ENCODE measurements around the gene SIRPA.

The SIRPA gene

DNA sequence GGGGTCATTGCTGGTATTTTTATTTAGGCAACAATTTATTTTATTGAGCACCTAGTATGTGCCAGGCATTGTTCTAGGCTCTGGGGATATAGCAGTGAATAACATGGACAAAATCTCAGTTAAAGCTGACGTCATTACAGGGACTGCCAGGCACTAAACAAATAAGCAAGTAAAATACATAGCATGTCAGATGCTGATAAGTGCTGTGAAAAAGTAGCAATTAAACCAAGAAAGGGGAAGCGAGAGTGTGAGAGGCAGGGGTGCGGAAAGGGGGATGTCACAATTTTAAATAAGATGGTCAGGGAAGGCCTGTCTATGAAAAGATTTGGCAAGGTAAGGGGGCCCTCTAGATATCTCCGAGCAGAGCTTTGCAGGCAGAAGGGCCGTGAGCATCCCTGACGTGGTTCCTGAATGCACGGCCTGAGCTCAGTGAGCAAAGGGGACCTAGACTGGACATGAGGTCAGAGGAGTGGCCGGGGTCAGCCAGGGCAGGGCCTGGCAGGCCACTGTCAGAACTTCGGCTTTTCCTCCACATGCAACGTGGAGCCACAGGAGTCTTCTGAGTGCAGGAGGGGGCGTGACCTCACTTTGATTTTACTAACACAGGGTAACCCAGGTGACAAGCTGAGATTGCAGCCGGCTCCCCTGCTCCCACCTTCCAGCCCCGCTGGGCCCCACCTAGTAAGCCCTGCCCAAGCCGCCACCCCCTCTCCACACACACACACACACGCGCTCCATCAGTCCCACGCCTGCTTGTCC lies 24.2 kb upstream of the SIRPA start:
- peak; percentile 85 for DNase-seq

GRCh38 chr20:1871807-1872458 lies 23.3 kb upstream of the SIRPA start:
- DNase-seq: no peak

DNA sequence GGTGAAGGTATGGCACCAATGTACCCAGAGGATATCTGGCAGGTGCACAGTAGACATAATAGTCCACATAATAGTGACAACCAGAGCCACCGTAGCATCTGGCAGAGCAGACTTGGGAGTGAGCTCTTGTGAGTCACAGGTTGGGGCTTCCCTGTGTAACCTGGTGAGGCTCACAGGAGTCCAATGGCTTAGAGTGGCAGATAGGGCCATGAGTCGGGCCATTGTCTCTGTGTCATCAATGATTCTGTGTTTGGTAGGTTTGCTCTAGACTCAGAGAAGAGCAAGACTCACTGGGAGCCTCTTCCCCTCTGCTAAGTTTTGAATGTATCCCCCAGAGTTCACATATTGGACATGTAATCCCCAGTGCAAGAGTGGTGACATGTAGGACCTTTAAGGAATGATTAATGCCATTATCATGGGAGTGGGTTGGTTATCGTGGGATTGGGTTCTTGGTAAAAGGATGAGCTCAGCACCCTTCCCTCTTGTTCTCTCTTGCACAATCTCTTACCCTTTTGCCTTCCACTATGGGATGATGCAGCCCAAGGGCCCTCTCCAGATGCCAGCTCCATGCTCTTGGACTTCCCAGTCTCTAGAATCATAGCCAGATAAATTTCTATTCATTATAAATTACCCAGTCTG lies 22.6 kb upstream of the SIRPA start:
- no peak for DNase-seq

- no peak for DNase-seq
These were observed 20.6 kb upstream of the SIRPA start for GRCh38 chr20:1874450-1875182.

GRCh38 chr20:1875183-1875554 lies 20.0 kb upstream of the SIRPA start:
- no peak for DNase-seq

DNA sequence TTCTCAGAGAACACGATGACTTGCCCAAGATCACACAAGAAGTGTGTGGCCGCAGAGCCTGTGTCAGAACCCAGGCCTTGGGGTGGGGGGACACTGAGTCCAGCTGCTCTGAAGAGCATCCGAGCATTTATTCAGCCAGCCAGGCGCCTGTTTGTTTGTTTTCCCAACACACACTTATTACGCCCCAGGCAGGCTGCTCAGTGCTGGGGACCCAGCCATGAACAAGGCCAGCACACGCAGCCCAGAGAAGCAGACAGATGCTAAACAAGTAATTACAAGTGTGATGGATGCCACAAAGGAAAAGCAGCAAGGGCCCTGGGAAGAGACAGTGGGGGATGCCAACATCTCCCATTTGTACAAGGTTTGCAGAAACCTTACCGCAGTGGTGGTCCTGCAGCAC lies 19.4 kb upstream of the SIRPA start:
- no peak for DNase-seq

DNA sequence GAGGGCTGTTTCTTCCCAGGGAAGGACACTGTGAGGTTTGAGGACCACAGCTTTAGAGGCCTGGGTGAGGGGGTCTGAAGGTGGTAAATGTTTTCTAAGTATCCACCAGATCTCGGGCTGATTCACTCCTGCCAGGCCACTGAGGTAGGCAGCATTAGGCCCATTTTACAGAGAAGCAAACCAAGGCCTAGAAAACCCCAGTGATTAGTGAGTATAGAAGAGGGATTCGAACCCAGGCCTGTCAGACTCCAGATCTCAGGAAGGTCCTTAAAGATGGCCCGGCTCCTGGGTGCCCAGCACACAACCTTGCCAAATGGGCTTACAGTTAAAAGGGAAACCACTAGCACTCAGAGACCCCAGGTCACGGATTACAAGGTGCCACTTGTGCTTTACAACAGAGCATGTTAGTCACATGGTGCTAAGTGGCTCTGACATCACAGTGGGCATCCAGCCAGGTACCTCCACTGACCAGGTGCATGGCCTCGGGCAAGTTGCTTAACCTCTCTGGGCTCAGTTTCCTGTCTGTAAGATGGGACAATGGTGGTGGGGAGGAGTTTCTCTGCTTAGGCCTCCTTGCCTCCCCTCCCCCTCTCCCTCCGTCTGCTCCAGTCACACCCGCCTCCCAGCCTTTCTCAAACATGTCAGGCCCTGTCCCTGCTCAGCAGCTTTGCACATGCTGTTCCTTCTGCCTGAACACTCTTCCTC lies 18.8 kb upstream of the SIRPA start:
- DNase-seq: no peak

DNA sequence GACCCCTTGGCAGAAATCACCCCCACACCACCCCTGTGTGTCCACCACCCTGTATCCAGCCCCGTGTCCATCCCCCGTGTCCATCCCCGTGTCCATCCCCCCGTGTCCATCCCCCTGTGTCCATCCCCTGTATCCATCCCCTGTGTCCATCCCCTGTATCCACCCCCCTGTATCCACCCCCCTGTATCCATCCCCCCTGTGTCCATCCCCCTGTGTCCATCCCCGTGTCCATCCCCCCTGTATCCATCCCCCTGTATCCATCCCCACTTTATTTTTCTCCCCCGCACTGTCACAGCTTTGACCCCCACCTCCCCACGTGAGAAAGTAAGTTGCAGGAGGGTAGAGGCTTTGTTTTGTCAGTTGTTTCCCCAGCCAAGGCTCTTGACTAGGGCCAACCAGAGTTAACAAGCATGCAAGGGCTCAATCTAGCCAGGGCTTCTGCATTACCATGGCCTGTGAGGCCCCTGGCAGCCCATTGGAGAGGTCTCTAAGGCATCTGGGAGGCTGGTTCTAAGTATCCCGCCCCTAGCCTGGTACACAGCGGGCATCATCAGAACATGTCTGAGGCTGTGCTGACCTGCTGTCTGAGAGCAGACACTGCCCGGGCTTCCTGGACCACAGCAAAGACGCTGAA lies 18.1 kb upstream of the SIRPA start:
- DNase-seq: no peak

GRCh38 chr20:1877609-1878200 lies 17.5 kb upstream of the SIRPA start:
- no peak for DNase-seq

DNA sequence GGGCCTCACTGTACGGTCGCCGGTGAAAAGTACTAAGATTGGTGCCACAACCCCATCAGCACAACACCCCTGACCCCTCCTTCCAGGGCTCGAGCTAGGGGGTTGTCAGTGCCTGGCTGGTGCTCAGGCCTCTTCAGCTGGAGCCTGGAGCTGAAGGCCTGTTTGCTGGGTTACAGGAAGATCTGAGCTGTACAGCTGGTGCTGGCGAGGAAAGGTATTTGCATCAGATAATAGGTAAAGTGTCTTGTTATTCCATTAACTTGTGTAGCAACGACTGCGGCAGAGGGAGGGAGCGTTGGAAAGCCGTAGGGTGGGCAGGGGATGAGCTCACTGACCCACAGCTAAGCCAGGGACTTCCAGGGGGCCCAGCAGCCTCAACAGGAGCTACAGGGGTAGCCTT lies 15.8 kb upstream of the SIRPA start:
- no peak for DNase-seq

- no peak for DNase-seq
These were observed 15.3 kb upstream of the SIRPA start for GRCh38 chr20:1879934-1880333.

- no peak for DNase-seq
These were observed 14.5 kb upstream of the SIRPA start for GRCh38 chr20:1880529-1881239.

DNA sequence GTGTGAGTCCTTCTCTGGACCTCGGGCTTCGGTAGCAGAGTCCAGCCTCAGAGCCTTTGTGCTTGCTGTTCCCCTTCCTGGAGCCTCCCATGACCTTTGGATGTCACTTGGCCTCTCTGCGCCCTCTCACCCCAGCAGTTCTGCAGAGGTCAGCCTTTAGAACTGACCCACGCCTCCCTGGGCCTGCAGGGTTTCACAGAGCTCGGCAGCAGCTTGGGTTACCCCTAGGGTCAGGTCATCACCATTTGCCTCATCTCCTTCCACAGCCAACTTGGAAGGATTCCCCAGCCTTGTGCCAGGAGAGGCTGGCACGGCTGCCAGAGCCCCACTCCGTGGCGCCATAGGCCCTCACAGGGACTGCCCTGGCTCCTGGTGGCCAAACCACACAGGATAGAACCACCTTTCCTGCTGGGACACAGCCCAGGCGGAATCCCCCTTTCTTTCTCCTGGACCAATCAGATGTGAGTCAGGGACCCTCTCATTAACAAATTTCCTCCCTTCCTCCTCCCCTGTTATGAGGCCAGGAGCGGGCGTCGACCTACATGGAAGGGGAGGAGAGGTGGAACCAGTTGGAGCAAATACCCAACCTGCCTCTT lies 13.9 kb upstream of the SIRPA start:
- no peak for DNase-seq

GRCh38 chr20:1882026-1882425 lies 13.2 kb upstream of the SIRPA start:
- no peak for DNase-seq

- DNase-seq: no peak
These were observed 11.2 kb upstream of the SIRPA start for GRCh38 chr20:1883986-1884385.

- no peak for DNase-seq
These were observed 10.0 kb upstream of the SIRPA start for GRCh38 chr20:1885254-1885653.

DNA sequence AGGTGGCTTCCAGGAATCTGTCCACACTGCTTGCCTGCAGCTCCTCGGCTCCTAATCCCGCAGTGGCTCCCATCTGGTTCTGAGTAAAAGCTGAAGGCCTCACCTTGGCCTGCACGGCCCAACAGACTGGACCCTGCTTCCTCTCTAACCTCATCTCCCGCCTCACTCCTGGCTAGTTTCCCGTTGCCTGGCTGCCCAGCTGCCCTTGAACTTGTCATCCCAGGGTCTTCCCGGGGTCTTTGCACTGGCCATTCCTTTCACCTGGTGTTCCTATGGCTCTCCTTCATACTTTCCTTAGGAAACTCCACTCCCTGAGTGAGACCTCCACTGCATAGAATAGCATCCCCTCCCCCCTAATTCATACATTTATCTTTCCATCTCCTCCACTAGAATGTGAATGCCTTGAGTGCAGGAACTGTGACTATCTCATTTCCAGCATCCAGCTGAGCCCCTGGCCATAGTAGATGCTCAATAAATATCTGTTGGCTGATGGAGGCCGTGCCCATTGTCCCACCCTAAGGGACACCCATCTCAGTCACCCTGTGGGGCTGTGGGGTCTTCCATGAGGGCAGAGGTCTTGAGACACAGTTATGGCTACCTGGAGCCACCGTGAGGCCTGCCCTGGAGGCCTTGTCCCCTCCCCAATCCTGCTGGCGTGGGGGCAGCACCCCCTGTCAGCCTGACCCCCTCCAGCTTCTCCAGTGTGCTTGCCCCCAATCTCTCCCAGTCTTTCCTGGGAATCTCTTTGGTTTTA lies 9.1 kb upstream of the SIRPA start:
- DNase-seq: no peak

DNA sequence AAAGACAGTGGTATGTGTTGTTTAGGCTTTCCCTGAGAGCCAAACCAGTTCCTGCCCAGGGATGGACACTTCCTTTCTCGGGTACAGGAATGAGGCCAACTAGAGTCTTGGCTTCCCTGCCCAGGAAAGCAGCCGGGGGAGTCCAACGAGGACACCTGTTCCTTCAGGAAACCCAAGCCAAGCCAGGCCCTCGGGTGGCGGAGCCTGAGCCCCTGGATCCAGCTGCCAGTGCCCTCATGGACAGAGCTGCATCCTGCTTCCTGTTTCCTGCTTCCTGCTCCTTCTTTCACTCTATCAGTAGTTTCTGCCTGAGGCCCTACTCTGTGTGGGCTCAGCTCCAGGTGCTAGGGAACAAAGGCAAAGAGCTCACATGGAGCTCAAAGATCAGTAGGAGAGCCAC lies 7.9 kb upstream of the SIRPA start:
- no peak for DNase-seq

DNA sequence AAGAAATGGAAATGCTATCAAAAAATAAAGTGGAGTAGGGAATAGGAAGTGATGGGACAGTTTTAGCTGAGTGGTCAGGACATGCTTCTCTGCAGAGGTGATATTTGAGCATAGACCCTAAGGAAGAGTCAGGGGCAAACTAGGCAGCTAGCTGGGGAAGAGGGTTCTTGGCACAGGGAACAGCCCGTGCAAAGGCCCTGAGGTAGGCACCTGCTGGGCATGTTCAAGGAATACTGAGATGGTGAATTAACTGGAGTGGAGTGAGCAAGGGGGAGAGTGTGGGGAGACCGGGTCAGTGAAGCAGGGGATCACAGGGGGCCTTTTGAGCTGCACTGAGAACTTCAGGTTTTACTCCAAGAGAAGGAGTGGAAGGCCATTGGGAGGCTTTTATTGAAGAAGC lies 7.5 kb upstream of the SIRPA start:
- DNase-seq: no peak

DNA sequence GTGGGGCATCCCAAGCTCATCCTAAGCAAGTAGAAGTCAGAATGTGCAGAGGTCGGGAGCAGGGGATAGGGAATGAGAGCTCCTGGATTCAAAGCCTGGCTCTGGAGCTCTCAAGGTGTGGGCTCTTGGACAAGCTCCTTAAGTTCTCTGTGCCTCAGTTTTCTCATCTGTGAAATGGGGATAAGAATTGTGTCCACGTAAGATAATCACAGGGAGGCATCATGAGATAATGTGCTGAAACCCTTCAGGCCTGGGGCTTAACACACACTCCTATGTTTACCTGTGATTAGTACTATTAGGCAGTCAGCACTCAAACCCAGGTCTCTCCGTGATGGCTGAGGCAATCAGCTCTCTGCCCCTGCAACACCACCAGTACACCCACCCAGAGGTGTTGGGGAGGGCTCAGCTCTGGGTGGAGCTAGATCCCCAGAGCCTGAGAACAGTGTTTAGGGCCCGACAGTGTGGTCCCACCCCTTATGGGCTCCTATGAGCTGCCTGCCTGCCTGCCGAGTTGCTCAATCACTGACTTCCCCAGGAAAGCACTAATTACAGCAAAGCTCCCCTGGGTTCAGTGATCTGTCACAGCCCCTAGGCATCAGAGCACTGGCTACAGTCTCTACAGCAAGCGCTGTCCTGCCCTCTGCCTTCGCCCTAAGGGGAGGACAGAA lies 6.3 kb upstream of the SIRPA start:
- DNase-seq: peak; percentile 74

Data from SIG-M5 (cell line).